Ovary (tissue), 3 donors: ENCODE measurements around the gene TANC1.

ENCODE experiments used
- CTCF ChIP-seq, 3 donors: fragments of 450-650 bp in 2 of 3; fragments of 200-600 bp in 1 of 3; IDR thresholded peaks; one replicate each; pipeline versions ENCODE4 v1.5.1 to v1.8.0; 2016 to 2022; ENCODE audit warnings: antibody characterized with exemption in 3 of 3, mild to moderate bottlenecking in 1 of 3
- EP300 ChIP-seq: sonication (generic); formaldehyde crosslinking; IDR thresholded peaks from one replicate; pipeline ENCODE4 v1.6.1; 2017; ENCODE audit warnings: antibody characterized with exemption
- POLR2A ChIP-seq: fragments of 450-650 bp; IDR thresholded peaks from one replicate; pipeline ENCODE4 v1.6.1; 2017; ENCODE audit warnings: antibody characterized with exemption, mild to moderate bottlenecking, moderate library complexity
- donor health status: DM: no; HTN: no; CAD: no.

GRCh38 chr2:159179696-159180095, 211.3 kb downstream of the TANC1 start:
- no peak for TF ChIP-seq CTCF (IDR thresholded peaks at IDR 0.05)
- no peak for TF ChIP-seq POLR2A
- TF ChIP-seq EP300: no peak
